GM18873 (cell line): ENCODE data around the gene MIEF1.

Source experiments
- ATAC-seq: cut with Tn5 transposase; IDR thresholded peaks from one replicate; pipeline ENCODE4 v1.9.1; 2021; ENCODE audit warnings: mild to moderate bottlenecking, moderate library complexity, moderate number of reproducible peaks; ENCODE audit not compliant: unreplicated experiment, low FRiP score

MIEF1 gene

DNA sequence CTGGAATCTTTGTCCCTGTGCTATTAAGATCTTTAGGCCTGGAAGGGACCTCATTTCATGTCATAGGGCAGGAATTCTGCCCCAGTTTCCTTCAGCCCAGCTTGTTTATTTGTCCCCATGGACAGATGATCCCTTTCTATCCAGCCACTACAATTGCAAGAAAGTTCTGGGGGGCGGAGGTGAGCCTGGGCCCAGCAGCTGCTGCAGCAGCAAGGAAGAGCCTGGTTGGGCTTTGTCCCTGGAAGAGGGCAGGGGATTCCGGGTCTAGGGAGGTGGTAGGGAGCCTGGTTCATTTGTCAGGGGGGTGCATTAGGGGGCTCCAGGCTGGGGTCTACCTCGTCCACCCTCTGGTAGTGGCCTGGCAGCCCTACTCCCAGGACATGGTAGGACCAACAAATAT is 52.1 kb downstream of the MIEF1 start:
- no peak for ATAC-seq

DNA sequence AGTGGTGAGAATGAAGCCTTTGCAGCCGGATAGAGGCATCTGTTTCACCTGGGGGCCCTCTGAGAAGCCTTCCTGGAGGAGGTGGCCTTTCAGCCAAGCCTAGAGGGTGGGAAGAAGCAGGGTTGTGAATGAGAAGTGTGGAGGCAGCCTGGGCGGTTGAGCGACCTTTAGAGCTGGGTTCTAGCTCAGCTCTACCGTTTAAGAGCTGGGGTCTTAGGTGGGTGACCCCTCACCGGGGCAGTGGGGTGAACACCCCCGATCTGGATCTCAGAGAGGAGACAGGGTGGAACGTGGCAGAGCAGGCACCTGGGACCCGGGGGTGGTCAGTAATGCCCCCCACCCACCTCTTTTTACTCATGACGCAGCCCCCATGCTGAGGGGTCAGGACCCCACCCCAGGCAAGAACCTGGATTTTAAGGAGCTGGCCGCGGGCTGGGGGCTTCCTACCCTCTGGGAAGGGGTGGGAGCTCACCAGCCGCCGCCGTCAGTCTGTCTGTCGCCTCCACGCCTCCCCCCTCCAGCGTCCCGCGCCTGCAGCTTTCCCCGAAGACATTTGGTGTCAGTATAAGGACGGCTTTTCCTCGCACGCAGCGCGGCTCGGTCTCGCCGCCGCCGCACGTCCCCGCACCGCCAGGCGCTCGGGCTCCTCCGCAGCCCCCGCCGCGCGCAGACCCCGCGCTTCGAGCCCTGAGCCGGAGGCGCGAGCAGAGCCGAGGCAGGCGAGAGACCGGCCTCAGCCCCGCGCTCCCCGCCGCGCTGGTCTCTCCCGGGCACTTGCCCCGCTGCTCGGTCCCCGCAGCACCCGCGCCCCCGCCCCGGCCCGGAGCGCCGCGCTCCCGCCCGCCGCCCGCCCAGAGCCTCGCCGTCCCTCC is 55.1 kb downstream of the MIEF1 start:
- ATAC-seq, result no peak

DNA sequence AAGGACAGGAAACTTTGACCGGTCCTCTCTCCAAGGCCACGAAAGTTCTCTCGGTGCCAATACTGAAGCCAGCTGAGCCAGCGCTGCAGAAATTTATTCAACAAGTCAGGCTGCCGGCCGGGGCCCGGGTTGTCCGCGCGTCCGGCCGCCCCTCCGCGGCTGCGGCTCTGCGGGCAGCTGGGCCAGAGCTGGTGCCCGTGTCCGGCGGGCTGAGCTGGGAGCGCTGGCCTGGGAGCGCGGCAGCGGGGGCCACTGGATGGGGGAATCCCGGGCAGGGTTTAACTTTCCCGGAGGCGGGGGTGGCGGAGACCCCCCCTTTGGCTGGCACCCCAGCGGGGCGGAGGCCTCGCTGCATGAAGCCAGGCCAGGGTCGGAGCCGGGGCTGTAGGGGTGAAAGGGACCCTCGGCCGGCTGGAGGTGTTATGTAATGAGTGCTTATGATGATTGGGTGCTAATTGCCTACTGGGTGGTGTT is 56.2 kb downstream of the MIEF1 start:
- ATAC-seq, result no peak

DNA sequence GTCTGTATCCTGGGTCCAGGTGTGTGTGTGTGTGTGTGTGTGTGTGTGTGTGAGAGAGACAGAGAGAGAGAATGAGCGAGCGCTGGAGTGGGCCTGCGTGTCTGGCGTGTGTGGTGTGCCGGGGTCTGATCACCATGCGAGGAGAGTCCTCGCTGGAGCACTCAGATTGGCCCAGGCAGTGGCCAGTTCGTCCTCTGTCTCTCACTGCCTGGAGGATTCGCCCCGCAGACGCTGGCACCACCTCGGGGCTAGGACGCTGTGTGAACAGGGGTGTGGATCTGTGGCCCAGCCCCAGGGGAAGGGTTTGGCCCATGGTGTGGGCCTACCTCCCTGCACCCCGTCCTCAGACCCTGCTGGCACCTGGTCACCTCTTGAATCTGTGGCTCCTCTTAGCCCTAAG is 56.9 kb downstream of the MIEF1 start:
- no peak for ATAC-seq

DNA sequence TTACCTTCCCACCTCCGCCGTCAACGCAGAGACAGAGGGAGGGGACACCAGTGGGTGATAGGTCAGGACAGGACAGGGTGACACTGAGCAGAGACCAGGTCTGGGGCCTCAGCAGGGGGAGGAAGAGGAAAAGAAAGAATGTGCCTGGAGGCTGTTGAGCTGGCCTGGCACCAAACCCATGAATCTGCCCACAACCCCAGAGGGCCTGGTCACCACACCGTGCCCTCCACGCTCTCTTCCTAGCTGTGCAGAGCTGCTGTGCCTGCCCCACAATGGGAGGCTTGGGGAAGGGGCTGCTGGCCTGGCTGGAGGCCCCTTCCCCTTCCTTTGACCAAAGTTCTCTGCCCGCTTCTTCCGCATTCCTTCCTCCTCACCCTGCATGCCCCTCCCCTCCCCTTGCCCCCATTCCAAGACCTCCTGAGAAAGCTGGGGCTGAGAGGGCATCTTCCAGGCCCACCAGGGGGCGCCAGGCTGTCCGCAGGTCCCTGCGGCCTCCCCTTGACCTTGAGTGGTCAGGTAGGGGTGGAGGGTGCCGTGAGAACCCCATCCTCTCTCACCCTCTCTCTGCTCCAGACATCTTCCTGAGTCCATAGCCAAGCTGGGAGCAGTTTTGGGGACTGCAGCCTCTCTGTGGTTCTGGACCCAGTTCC is 57.5 kb downstream of the MIEF1 start:
- no peak for ATAC-seq

DNA sequence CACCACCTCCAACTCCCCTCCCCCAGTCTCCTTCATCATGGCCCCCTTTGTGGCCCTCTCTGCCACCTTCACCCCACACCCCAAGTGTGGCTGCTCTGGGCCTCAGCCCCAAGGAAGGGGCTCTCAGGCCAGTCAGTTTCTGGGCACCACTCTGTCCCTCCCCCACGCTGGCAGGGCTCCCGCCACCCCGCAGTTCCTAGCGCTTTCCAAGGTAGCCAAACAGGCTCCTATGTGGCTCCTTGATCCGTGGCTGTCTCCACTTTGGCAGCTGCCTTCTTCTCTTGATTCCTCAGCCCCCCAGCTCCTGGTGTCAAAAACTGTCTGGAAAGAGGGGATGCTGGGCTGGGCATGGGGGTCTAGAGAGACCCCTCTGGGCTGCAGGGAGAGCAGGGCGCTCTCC is 58.0 kb downstream of the MIEF1 start:
- ATAC-seq, result no peak

DNA sequence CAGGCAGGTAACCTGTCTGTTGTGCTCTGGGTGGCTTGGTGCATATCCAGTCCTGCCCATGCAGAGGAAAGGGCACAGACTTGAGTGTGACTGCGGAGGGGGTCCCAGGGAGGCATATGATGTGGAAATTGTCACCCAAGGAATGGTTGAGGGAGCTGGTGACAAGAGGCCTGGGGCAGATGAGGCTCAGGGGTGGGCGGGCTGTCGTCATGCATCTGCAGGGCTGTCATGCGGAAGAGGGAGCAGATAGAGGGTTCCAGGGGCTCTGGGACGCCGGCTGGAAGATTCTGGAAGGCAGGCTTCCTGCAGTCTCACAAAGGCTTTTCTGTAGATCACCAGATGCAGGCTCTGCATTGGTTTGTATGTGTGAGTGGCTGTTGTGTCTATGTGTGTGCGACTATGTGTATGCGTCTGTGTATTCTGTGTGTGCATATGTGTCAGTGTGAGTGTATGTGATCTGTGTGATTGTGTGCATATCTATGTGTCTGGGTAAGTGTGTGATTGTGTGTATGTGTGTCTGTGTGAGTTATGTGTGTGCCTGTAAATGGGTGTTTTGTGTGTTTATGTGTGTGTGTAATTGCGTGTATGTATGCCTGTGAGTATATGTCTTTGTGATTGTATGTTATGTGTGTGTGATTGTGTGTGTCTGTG is 60.9 kb downstream of the MIEF1 start:
- no peak for ATAC-seq

DNA sequence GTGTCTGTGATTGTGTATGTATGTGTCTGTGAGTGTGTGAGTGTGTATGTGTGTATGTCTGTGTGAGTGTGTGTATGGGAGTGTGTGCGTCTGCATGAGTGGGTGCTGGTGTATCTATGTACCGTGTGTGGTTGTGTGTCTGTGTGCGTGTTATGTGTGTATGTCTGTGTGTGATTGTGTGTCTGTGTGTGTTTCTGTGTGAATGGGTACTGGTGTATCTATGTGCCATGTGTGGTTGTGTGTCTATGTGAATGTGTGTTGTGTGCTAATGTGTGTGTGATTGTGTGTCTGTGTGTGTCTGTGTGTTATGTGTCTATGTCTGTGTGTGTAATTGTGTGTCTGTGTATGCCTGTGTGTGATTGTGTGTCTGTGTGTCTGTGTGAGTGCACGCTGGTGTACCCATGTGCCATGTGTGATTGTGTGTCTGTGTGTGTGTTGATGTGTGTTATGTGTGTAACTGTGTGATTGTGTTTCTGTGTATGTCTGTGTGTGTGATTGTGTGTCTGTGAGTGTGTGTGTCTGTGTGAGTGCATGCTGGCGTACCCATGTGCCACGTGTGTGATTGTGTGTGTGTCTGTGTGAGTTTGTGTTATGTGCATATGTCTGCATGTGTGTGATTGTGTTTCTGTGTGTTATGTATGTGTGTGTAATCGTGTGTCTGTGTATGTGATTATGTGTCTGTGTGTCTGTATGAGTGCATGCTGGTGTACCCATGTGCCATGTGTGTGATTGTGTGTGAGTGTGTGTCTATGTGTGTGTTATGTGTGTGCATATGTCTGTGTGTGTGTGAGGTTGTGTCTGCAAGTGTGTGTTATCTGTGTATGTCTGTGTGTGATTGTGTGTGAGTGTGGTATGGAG is 61.7 kb downstream of the MIEF1 start:
- no peak for ATAC-seq

DNA sequence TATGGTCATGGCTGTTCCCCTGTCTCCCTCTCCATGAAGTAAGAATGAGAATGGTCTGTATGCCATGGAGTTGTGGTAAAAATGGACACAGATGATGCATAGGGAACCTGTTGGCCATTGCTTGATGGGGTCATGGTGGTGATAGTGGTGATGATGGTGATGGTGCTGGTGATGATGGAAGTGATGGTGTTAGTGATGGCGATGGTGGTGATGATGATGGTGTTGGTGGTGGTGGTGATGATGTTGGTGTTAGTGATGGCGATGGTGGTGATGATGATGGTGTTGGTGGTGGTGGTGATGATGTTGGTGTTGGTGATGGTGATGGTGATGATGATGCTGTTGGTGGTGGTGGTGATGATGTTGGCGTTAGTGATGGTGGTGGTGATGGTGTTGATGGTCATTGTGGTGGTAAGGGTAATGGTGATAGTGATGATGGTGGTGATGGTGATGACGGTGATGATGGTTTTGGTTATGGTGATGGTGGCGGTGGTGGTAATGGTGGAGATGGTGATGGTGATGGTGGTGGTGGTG is 63.4 kb downstream of the MIEF1 start:
- no peak for ATAC-seq

DNA sequence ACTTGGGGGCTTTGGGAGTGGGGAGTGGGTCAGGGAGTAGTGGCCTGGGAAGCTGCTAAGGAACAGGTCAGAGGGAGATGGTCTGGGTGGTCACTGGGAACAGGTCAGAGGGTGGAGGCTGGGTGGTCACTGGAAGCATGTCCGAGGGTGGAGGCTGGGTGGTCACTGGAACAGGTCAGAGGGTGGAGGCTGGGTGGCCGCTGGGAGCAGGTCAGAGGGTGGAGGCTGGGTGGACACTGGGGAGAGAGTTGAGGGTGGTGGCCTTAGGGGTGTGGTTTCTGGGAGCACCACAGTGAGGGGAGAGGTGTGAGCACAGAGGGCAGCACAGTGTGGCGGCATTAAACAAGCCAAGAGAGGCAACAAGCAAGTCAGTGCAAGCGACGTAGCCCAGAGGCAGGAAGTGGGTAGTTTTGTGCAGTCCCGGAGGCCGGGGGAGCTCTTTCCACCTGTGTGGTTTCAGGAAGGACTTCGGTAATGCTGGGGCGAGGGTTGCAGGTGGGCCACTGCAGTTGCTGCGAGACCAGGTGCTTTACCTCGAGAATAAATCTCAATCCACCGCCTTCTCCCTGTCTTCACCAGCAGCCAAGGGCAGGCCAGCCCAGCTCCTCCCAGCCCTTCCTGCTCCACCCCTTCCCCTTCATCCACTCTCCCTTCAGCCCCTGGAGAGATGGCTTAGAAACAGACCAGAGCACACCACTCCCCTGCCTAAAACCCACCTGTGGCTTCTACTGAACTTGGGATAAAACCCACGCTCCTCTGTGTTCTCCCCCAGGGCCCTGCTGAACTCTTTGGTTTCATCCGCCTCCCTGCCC is 65.3 kb downstream of the MIEF1 start:
- no peak for ATAC-seq
